A549 (cell line): ENCODE results near the gene GSTP1. TPM values are rescaled to one million over a fixed set of nuclear protein-coding genes. Genes with fewer than 3 reads are reported as not detected.
A peak's percentile ranks its signal among the peaks of the same experiment; 100 is the strongest.
"Not testable (repeated sequence)": the region's sequence is repeated elsewhere in the genome, so short reads cannot be mapped to it uniquely, and the experiment has no call there.

Experiments used
- ATAC-seq, 2 experiments: fragments of 200-7000 bp in 1 of 2; fragments of >200 bp in 1 of 2; cut with Nextera tagmentation in 1 of 2; cut with Tn5 transposase in 1 of 2; 3 replicates each; pipeline versions ENCODE4 v1.8.0 to v1.9.1; 2018 to 2020; ENCODE audit warnings: mild to moderate bottlenecking in 1 of 2, moderate library complexity in 1 of 2
- CTCF ChIA-PET: fragments of 300-600 bp; sonication (Branson Sonifier 250); formaldehyde crosslinking; extraction: SDS; loops from one replicate; lab custom pipeline; 2021; ENCODE audit warnings: antibody characterized with exemption, inconsistent platforms; lab: Yijun Ruan, JAX
- POLR2A ChIA-PET: fragments of 350-600 bp; formaldehyde crosslinking; extraction: SDS; loops from one replicate; lab custom pipeline; 2021; ENCODE audit warnings: antibody characterized with exemption, inconsistent platforms; lab: Yijun Ruan, JAX
- DNase-seq, 2 experiments: peaks; one replicate each; pipeline versions ENCODE4 v3.0.0 to v3.0.0-alpha.2; 2011 to 2016; ENCODE audit warnings: low read depth in 1 of 2, low spot score in 1 of 2
- FAIRE-seq: peaks from 2 replicates; lab custom pipeline; 2011; peaks lifted over from hg19 to GRCh38; lab: Jason Lieb, UNC
- H3K27ac ChIP-seq, 2 experiments: fragments of >200 bp; sonication (Bioruptor Twin); formaldehyde crosslinking; 3 replicates each; pipeline ENCODE4 v1.5.1; 2016 to 2017
- H3K4me1 ChIP-seq: fragments of >200 bp; sonication (Bioruptor Twin); formaldehyde crosslinking; 3 replicates; pipeline ENCODE4 v1.6.1; 2016
- H3K4me2 ChIP-seq: fragments of >200 bp; sonication (Bioruptor Twin); formaldehyde crosslinking; 3 replicates; pipeline ENCODE4 v1.6.1; 2016
- H3K4me3 ChIP-seq: fragments of >200 bp; sonication (Bioruptor Twin); formaldehyde crosslinking; 3 replicates; pipeline ENCODE4 v1.5.1; 2016
- H3K9me3 ChIP-seq: fragments of >200 bp; sonication (Bioruptor Twin); formaldehyde crosslinking; 3 replicates; pipeline ENCODE4 v1.6.1; 2016
- BHLHE40 ChIP-seq: IDR thresholded peaks from 2 replicates; pipeline ENCODE4 v1.6.1; 2012; ENCODE audit warnings: low read depth, low read length, inconsistent platforms
- CBX2 ChIP-seq: fragments of 200-600 bp; sonication (generic); IDR thresholded peaks from 2 replicates; pipeline ENCODE4 v1.6.1; 2016; ENCODE audit warnings: low read depth, mild to moderate bottlenecking, borderline replicate concordance
- CEBPB ChIP-seq, 2 experiments: fragments of >200 bp in 1 of 2; sonication (Bioruptor Twin) in 1 of 2; formaldehyde crosslinking in 1 of 2; IDR thresholded peaks; 2 replicates each; pipeline ENCODE4 v1.6.1; 2012 to 2016
- EHF ChIP-seq: fragments of 250-450 bp; sonication (Bioruptor Pico); IDR thresholded peaks from 2 replicates; pipeline ENCODE4 v1.5.0; 2020; ENCODE audit warnings: mild to moderate bottlenecking
- EHMT2 ChIP-seq: fragments of 200-600 bp; sonication (generic); IDR thresholded peaks from 2 replicates; pipeline ENCODE4 v1.6.1; 2016; ENCODE audit warnings: antibody characterized with exemption, low read depth, mild to moderate bottlenecking, moderate library complexity
- EP300 ChIP-seq, 2 experiments: fragments of >200 bp; sonication (Bioruptor Twin); formaldehyde crosslinking; IDR thresholded peaks; 2 replicates in 1 of 2; 3 replicates in 1 of 2; pipeline ENCODE4 v1.6.1; 2016 to 2017
- GATA3 ChIP-seq: IDR thresholded peaks from 2 replicates; pipeline ENCODE4 v1.6.1; 2012; ENCODE audit warnings: borderline replicate concordance
- HDAC2 ChIP-seq: fragments of 200-600 bp; sonication (generic); IDR thresholded peaks from 2 replicates; pipeline ENCODE4 v1.6.1; 2016
- HOXB13 ChIP-seq: fragments of 250-450 bp; sonication (Bioruptor Pico); IDR thresholded peaks from 2 replicates; pipeline ENCODE4 v1.5.0; 2020; ENCODE audit warnings: low read depth, mild to moderate bottlenecking, moderate library complexity
- HOXB5 ChIP-seq: fragments of 250-450 bp; sonication (Bioruptor Pico); IDR thresholded peaks from 2 replicates; pipeline ENCODE4 v1.5.0; 2020; ENCODE audit warnings: mild to moderate bottlenecking, moderate library complexity
- MAFK ChIP-seq: fragments of 450-650 bp; IDR thresholded peaks from 2 replicates; pipeline ENCODE4 v1.6.1; 2014; ENCODE audit not compliant: partially characterized antibody
- MAZ ChIP-seq: fragments of 150-350 bp; IDR thresholded peaks from 2 replicates; pipeline ENCODE4 v1.6.1; 2014; ENCODE audit warnings: antibody characterized with exemption, low read depth, low read length, borderline replicate concordance
- MYC ChIP-seq: IDR thresholded peaks from 2 replicates; pipeline ENCODE4 v1.6.1; 2012; ENCODE audit warnings: mild to moderate bottlenecking, inconsistent platforms, low read length, improper control_type of control experiment, borderline replicate concordance
- RCOR1 ChIP-seq: fragments of 150-350 bp; IDR thresholded peaks from 2 replicates; pipeline ENCODE4 v1.6.1; 2014; ENCODE audit warnings: antibody characterized with exemption, low read length, low read depth
- WGBS: methylation state at CpG from one replicate; pipeline ENCODE4 v1.1.6; 2017; ENCODE audit errors: missing lambda C conversion rate; 5-methylcytosine and 5-hydroxymethylcytosine counted together
- polyA plus RNA-seq, 4 experiments: library from polyadenylated mRNA; depleted of rRNA in 3 of 4; stranded (reverse); fragments of >200 nt; fragmentation: RNase III in 1 of 4; extraction: RNeasy Plus Mini Kit Qiagen cat#74134 plus additional on column Dnase treatment in 1 of 4; gene quantifications; 2 replicates in 3 of 4; 3 replicates in 1 of 4; pipeline ENCODE4 v1.2.3, GENCODE V29; 2011 to 2017
- TF ChIP-seq, protein P1 (sequence below): fragments of 450-650 bp; IDR thresholded peaks from 2 replicates; pipeline ENCODE4 v1.6.1; 2014; ENCODE audit warnings: antibody characterized with exemption
- TF ChIP-seq, protein P2 (sequence below): fragments of 150-350 bp; IDR thresholded peaks from 2 replicates; pipeline ENCODE4 v1.6.1; 2014; ENCODE audit warnings: low read depth, mild to moderate bottlenecking, low read length
- TF ChIP-seq, protein P3 (sequence below): fragments of >200 bp; sonication (Bioruptor Twin); formaldehyde crosslinking; IDR thresholded peaks from 3 replicates; pipeline ENCODE4 v1.5.1; 2016

Gene GSTP1
- polyA plus RNA-seq, 2 of the 4 experiments (the other 2 are of a cell fraction), result 991 to 1,034 TPM

DNA sequence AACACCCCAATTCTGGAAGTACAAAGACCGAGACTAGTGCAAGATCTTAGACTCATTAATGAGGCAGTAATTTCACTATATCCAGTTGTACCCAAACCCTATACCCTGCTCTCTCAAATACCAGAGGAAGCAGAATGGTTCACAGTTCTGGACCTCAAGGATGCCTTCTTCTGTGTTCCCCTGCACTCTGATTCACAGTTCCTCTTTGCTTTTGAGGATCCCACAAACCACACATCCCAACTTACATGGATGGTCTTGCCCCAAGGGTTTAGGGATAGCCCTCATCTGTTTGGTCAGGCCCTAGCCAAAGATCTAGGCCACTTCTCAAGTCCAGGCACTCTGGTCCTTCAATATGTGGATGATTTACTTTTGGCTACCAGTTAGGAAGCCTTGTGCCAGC, 40.2 kb downstream of the GSTP1 start:
- H3K27ac ChIP-seq, H3K4me1 ChIP-seq, POLR2A ChIA-PET, ATAC-seq, H3K9me3 ChIP-seq, H3K4me3 ChIP-seq, H3K4me2 ChIP-seq, DNase-seq, FAIRE-seq: not testable (repeated sequence)
- 67% methylated on average over 1 of the region's 1 CpG for WGBS
- CTCF ChIA-PET, result interaction anchor here (0.9 to 14.1 kb wide), 3 partner anchors 8 to 36 kb away, joined by 3 to 181 read pairs (median 3); no protein-coding TSS in a partner anchor

DNA sequence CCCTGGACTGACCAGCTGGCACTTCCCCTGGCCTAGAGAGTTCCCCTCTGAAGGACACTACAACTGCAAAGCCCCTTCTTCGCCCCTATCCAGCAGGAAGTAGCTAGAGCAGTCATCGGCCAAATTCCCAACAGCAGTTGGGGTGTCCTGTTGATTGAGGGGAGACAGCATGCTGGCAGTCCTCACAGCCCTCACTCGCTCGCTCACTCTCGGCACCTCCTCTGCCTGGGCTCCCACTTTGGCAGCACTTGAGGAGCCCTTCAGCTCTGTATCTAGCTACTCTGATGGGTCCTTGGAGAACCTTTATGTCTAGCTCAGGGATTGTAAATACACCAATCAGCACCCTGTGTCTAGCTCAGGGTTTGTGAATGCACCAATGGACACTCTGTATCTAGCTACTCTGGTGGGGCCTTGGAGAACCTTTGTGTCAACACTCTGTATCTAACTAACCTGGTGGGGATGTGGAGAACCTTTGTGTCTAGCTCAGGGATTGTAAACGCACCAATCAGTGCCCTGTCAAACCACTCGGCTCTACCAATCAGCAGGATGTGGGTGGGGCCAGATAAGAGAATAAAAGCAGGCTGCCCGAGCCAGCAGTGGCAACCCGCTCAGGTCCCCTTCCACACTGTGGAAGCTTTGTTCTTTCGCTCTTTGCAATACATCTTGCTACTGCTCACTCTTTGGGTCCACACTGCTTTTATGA, 42.7 kb downstream of the GSTP1 start:
- WGBS, result 86% methylated on average over 10 of the region's 10 CpGs

GRCh38 chr11:67626970-67627369, 43.4 kb downstream of the GSTP1 start:
- 91% methylated on average over 10 of the region's 10 CpGs for WGBS
- peaks cover 6% of the 10 kb centered on the region; the same call in 2 of the 3 replicates for H3K4me1 ChIP-seq
- H3K4me2 ChIP-seq, result no peak overlapping the region
- ATAC-seq, result no peak
- no peak overlapping the region for H3K27ac ChIP-seq
- CTCF ChIA-PET, result interaction anchor here (1.2 to 14.1 kb wide), 8 partner anchors 10 to 64 kb away, joined by 5 to 181 read pairs (median 23); partner anchors contain the start of genes ACY3 and ALDH3B2
- TF ChIP-seq, protein P1, sequence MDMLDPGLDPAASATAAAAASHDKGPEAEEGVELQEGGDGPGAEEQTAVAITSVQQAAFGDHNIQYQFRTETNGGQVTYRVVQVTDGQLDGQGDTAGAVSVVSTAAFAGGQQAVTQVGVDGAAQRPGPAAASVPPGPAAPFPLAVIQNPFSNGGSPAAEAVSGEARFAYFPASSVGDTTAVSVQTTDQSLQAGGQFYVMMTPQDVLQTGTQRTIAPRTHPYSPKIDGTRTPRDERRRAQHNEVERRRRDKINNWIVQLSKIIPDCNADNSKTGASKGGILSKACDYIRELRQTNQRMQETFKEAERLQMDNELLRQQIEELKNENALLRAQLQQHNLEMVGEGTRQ, result peak; percentile 25; the same call in 1 of the 2 replicates
- TF ChIP-seq EP300 (IDR thresholded peaks at IDR 0.05), result no peak
- POLR2A ChIA-PET, result no interaction called here
- no peak for DNase-seq
- no peak overlapping the region for H3K4me3 ChIP-seq
- FAIRE-seq, result no peak
- H3K9me3 ChIP-seq, result no peaks in the 10 kb centered on the region

More for the DNA sequence above, 42.7 kb downstream of the GSTP1 start:
- CTCF ChIA-PET, result interaction anchor here (1.2 to 14.1 kb wide), 6 partner anchors 10 to 65 kb away, joined by 5 to 181 read pairs (median 13); partner anchors contain the start of genes ACY3 and ALDH3B2
- FAIRE-seq, H3K27ac ChIP-seq, DNase-seq, H3K9me3 ChIP-seq, H3K4me1 ChIP-seq, H3K4me2 ChIP-seq, ATAC-seq, POLR2A ChIA-PET, H3K4me3 ChIP-seq: not testable (repeated sequence)

DNA sequence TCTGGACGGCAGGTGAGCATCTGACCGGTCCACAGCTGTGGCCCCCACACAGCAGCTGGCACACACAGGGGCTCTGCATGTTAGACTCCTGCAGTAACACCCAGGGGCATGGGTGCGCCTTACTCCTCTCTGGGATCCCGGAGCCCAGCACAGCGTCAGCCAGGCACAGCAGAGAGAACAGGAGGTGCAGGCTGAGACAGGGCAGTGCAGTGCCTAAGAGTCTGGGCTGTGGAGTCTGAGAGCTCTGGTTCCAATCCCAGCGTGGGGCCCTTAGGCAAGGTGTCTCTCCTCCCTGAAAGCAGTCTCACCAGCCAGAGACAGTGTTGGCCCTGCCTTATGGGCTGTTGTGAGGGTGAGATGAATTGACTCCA, 43.8 kb downstream of the GSTP1 start:
- no peak for ATAC-seq
- ChIA-PET CTCF (interaction anchor here (1.2 to 14.1 kb wide), 10 partner anchors 9 to 96 kb away, joined by 3 to 181 read pairs (median 13); partner anchors contain the start of genes ACY3 and ALDH3B2), POLR2A (no interaction called here)
- Histone ChIP-seq H3K4me1 (peaks cover 6% of the 10 kb centered on the region; the same call in 2 of the 3 replicates), H3K4me3 (no peak overlapping the region), H3K4me2 (no peak overlapping the region), H3K27ac (no peak overlapping the region), H3K9me3 (no peaks in the 10 kb centered on the region)
- WGBS, result 78% methylated on average over 5 of the region's 6 CpGs
- FAIRE-seq, result no peak
- DNase-seq, result no peak
- no peak for TF ChIP-seq CBX2
- no peak for TF ChIP-seq HDAC2
- TF ChIP-seq MAZ, result no peak
- no peak for TF ChIP-seq BHLHE40
- TF ChIP-seq HOXB13 (CRISPR knock-in tag), result no peak
- TF ChIP-seq EHF (CRISPR knock-in tag), result no peak
- TF ChIP-seq EHMT2, result no peak
- TF ChIP-seq CEBPB (IDR thresholded peaks at IDR 0.05), result no peak
- no peak for TF ChIP-seq RCOR1
- TF ChIP-seq MYC, result no peak
- TF ChIP-seq, all 56 proteins: peak for 0

DNA sequence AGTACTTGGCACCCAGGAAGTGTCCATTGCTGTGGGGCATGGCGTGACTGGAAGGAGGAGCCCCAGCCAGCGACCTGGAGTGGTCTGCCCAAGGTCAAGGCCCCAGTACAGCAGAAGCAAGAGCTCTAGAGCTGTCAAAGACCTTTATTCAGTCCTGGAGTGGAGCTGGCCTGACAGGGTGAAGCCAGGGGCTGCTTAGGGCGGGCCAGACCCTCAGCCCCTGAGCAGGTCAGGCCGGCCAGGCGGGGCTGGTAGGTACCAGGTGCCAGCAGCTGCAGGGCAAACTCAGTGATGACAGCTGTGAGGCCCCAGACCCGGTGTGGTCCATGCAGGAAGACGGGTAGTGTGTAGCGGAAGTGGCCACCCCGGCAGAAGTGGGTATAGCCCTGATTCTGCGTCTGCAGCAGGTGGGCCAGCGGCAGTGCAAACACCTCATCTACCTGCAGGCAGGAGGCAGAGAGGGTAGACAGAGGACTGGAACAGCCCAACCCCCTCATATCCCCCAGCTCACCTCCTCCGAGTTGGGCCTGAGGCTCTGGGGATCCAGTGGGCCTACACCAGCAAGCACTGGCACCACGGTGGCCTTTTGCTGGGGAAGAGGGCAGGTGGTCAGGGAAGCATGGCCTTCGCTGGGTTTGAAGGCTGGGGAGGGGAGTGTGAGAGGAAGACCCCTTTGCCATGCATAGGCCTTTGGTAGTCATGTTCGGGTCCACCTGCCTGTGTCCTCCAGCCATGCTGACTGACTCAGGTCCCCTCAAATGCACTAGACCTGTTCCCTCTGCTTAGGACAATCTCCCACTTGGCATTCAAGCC, 44.4 kb downstream of the GSTP1 start:
- ChIA-PET POLR2A (no interaction called here), CTCF (interaction anchor here (0.9 to 14.1 kb wide), 28 partner anchors 9 to 352 kb away, joined by 3 to 181 read pairs (median 5); partner anchors contain the start of genes ACY3, ALDH3B2 and GSTP1)
- ATAC-seq (no peak), DNase-seq (no peak), FAIRE-seq (no peak)
- H3K4me1 ChIP-seq, result peaks cover 6% of the 10 kb centered on the region; the same call in 2 of the 3 replicates
- H3K4me2 ChIP-seq, result no peak overlapping the region
- 80% methylated on average over 13 of the region's 15 CpGs for WGBS
- no peak overlapping the region for H3K4me3 ChIP-seq
- no peaks in the 10 kb centered on the region for H3K9me3 ChIP-seq
- H3K27ac ChIP-seq, result no peak overlapping the region
- TF ChIP-seq BHLHE40 (no peak), MAFK (no peak), HOXB5 (CRISPR knock-in tag) (no peak), RCOR1 (no peak), HDAC2 (no peak), GATA3 (no peak)
- TF ChIP-seq, protein P1, result no peak
- TF ChIP-seq, protein P2, sequence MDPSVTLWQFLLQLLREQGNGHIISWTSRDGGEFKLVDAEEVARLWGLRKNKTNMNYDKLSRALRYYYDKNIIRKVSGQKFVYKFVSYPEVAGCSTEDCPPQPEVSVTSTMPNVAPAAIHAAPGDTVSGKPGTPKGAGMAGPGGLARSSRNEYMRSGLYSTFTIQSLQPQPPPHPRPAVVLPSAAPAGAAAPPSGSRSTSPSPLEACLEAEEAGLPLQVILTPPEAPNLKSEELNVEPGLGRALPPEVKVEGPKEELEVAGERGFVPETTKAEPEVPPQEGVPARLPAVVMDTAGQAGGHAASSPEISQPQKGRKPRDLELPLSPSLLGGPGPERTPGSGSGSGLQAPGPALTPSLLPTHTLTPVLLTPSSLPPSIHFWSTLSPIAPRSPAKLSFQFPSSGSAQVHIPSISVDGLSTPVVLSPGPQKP, result no peak
- TF ChIP-seq, protein P3, sequence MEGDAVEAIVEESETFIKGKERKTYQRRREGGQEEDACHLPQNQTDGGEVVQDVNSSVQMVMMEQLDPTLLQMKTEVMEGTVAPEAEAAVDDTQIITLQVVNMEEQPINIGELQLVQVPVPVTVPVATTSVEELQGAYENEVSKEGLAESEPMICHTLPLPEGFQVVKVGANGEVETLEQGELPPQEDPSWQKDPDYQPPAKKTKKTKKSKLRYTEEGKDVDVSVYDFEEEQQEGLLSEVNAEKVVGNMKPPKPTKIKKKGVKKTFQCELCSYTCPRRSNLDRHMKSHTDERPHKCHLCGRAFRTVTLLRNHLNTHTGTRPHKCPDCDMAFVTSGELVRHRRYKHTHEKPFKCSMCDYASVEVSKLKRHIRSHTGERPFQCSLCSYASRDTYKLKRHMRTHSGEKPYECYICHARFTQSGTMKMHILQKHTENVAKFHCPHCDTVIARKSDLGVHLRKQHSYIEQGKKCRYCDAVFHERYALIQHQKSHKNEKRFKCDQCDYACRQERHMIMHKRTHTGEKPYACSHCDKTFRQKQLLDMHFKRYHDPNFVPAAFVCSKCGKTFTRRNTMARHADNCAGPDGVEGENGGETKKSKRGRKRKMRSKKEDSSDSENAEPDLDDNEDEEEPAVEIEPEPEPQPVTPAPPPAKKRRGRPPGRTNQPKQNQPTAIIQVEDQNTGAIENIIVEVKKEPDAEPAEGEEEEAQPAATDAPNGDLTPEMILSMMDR, result no peak
